HG03558 (cell line): Measurements from ENCODE around the gene PHLDA2.

ENCODE experiments used
- ATAC-seq: cut with Tn5 transposase; IDR thresholded peaks from one replicate; pipeline ENCODE4 v1.9.1; 2021; ENCODE audit warnings: moderate number of reproducible peaks; ENCODE audit not compliant: unreplicated experiment; ENCODE audit errors: extremely low read depth

PHLDA2 gene

DNA sequence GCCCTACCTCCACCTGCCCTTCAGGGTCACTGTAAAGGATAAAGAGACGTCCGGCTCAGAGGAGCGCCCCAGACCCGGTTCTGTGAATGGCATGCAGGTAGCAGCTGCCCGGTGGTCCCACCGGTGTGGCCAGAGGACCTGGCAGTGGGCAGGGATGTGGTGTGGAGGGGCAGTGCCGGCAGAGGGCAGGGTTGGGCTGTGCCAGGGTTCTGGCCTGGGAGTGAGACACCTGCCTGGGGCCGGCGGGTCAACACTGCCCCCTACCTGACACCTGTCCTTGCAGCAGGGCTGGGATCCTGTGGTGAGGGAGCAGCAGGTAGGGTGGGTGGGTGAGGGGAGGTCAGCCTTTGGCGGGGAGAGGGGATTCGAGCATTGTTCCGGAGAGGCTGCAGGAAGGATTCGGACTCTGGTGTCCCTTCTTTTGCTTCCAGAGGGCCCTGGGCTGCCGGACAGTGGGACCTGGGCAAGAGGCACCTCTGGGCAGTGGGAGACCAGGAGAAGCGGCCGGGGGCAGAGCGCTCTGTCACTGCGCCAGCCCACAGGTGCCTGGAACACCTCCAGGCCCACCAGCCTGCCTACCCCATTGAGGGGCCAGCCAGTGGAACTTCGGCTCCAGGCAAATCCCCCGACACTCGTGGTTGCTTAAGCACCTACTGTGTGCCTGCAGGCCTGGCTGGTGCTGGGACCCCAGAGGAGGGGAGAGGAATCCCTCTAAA is 1.6 kb upstream of the PHLDA2 start:
- no peak for ATAC-seq

DNA sequence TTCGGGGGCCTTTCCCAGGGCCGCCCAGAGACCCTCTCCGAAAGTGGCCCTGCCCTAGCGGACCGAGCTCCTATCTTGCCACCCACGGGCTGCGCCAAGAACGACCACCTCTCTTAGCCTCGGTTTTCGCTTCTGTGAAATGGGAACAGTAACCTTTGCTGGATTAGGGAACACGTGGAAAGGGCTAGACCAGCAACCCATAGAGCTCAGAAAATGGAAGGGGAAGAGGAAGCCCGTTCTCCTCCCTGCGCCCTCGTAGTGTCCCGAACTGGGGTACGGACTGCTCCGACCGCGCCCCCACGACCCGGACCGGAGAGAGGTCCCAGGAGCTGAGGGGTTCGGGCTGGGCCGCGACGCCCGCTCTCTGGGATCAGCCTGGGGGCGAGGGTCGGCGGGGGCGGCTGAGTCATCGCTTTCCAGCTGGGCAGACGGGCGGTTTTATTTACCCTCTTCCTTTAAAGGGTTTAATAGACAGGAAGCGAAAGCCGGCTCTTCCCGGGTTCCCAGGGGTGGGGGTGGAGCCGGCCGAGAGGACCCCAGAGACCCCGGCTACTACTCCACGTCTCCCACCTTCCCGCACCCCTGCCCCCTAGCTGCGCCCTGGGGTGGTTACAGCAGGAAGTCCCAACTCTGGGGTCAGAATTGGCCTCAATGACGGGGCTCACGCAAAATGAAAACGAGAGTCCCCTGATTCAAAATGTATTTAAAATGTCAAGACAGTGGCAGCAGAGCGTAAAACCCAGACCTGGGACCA is 907 bp upstream of the PHLDA2 start:
- no peak for ATAC-seq

GRCh38 chr11:2929531-2929949 is 320 bp upstream of the PHLDA2 start:
- ATAC-seq = no peak

DNA sequence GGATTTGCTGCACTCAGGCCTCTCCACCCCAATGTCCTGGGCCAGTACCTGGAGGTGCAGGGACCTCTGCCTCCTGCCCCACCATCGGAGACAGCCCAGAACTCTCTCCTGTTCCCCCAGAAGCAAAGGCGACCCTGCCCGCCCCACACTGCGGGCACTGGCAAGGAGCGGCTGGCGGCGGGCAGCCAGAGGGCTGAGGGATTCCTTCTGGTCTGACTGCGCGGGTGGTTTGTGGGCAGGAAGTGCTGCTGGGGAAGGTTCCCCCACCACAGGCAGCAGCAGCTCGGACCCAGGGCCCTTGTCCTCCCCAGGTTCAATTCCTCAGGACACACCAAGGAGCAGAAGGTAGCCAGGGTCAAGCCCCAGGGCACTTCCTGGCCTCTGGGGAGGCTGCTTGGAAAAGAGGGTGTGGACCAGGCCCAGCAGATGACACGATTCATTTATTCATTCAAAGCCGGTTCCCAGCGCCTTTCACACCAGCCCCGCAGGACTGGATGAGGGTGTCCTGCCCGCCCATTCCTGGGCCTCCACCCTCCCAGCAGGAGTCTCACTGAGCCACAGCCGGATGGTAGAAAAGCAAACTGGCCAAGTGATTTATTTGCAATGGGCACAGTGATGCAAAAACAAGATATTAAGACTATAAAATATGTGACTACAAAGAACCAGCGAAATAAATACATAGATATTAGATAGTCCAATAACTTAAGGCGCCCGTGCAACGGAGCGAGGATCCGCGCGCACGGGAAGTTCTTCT is 1.2 kb downstream of the PHLDA2 start:
- ATAC-seq = no peak

- no peak for ATAC-seq
Observed at GRCh38 chr11:2927121-2927800, 2.0 kb downstream of the PHLDA2 start.

GRCh38 chr11:2926611-2927051 is 2.6 kb downstream of the PHLDA2 start:
- ATAC-seq = no peak

- ATAC-seq = no peak
Observed at GRCh38 chr11:2924821-2925675, 4.2 kb downstream of the PHLDA2 start.

DNA sequence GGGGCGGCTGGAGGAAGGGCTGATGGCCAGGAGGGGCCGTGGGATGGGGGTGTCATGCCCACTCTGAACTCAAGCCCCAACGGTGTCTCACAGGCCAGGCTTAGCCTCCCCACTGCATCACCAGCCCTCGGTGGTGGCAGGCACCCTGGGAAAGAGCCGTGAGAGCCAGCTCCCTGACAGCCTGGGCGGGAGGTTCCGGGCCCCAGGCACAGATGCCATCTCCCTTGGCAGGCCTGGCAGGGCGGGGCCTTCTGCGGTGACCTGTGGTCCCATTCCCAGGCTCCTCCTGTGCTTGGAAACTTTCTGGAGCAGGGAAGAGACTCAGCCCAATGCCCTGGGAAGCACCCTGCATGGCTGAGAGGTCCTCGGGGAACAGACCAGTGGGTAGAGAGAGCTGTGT is 4.8 kb downstream of the PHLDA2 start:
- ATAC-seq = no peak

DNA sequence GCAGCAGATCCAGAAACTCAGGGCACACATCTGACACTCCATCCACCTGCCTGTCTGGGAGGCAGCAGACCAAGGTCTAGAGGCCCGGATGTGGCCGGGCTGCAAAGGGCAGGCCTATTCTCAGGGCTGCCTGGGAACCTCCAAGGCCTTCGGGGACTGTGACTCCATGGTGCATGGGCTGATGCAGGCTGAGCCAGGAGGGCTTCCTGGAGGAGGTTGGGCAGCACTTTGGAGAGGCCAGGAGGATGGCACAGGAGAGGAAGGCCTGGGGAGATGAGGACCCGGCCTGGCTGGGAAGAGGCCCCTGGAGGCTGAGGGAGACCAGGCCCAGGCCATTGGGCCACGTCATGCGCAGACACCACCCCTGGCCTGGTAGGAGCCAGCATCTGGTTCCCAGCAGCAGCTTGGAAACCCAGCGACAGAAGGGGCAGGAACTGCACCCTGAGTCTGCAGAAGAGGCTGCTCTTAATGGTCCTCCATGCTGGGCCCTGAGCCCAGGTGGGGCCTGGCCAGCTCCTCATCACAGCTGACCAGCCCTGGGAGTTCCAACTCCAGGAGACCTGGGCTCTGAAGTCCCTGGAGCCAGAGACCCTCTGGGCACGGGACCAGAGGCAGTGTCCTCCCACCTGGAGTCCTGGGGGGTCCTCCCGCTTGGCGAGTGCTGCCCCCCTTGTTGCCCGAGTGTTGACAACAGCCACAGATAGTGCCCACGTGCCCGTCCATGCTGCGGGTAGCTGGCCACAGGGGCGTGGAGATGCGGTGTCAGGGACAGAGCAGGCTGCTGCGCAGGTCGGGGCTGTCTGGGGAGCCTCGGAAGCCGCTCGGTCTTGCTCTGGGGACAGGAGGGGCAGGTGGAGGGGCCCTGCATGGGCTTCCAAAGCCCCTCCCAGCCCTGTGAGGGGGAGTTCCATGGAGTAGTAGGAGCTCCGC is 5.5 kb downstream of the PHLDA2 start:
- no peak for ATAC-seq

DNA sequence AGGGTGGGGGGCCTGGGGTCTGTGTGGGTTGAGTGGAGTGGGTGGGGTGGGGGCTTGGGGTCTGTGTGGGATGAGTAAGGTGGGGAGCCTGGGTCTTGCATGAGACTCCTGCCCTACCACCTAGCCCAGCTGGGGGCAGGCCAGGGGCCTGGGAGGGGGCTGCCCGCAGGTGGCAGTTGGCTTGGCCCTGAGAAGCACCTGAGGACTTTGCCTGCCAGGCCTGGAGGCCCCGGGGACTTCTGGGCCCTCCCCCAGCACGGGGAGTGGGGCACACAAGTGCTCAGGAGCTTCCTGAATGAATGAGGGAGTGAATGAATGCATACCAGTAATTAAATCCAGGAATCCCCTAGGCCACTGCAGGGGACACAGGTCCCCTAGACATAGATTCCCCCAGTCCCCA is 6.6 kb downstream of the PHLDA2 start:
- ATAC-seq = no peak

DNA sequence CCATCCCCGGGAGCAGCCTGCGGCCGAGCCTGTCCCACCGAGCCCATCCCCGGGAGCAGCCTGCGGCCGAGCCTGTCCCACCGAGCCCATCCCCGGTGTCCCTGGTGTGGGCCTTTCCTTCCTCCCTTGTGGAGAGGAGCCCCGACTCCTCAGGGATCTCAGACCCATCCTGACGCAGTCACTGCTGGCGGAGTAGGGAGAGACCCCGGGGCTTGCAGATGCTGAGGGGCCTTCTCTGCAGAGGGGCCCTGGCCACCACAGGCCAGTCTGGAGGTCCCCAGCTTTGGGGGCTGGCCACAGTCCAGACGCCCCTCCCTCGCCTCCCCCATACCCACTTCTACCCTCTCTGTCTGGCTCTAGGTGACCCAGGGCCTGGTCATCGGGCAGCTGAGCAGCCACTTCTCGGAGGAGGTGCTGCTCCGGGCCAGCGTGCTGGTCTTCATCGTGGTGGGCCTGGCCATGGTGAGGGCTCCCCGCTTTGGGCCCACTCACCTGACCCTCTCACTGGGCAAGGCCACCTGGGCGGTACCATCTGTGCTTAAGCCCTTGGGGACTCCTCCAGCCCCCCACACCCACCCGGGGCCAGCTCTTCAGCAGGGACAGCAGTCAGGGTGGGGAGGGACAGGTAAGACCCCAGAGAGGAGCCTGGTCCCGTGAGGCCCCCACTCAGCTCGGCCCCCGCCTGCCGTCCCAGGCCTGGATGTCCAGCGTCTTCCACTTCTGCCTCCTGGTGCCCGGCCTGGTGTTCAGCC is 7.3 kb downstream of the PHLDA2 start:
- no peak for ATAC-seq

DNA sequence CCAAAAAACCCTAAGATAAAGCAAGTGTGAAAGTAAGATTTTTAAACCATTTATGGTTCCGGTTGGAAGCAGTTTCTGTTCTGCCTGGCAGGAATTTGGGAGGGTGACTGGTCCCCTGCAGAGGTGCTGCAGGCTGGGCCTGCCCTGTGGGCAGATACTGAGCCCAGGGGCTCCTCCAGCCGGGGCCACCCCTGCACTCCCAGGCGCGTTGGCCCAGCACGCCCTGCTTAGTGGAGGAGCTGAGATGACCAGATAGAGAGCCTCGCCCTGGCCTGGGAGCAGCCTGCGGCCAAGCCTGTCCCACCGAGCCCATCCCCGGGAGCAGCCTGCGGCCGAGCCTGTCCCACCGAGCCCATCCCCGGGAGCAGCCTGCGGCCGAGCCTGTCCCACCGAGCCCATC is 8.0 kb downstream of the PHLDA2 start:
- ATAC-seq = no peak

- no peak for ATAC-seq
Observed at GRCh38 chr11:2920343-2920742, 8.9 kb downstream of the PHLDA2 start.

- no peak for ATAC-seq
Observed at GRCh38 chr11:2919837-2920236, 9.4 kb downstream of the PHLDA2 start.

- no peak for ATAC-seq
Observed at GRCh38 chr11:2919188-2919587, 10.0 kb downstream of the PHLDA2 start.

DNA sequence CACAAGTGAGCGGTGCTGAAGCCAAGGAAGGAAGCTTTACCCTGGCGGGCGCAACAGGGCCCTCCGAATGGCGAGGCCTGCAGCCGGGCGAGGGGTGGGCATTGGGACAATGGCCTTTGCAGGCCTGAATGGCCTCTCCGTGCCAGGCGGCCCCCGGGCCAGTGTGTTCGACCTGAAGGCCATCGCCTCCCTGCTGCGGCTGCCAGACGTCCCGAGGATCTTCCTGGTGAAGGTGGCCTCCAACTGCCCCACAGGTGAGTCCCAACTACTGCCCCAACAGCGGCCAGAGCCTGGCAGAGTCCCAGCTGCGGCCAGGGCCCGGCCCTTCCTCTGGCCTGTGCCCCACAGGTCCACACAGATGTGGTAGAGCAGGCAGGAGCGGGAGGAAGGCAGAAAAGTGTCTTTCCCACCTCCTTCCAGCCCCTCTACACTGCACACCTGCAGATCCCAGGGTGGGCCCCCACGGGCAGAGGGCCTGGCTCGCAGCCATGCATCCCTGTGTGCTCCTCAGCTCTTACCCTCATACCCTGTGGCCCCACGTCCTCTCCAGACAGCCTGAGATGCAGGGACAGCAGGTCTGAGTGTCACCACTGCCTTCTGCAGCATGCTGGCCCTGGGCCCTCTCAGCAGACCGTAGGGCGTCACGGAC is 11.3 kb downstream of the PHLDA2 start:
- ATAC-seq = no peak

- no peak for ATAC-seq
Observed at GRCh38 chr11:2916892-2917645, 12.2 kb downstream of the PHLDA2 start.
